Measurements from ENCODE around the gene BEGAIN.

DNA sequence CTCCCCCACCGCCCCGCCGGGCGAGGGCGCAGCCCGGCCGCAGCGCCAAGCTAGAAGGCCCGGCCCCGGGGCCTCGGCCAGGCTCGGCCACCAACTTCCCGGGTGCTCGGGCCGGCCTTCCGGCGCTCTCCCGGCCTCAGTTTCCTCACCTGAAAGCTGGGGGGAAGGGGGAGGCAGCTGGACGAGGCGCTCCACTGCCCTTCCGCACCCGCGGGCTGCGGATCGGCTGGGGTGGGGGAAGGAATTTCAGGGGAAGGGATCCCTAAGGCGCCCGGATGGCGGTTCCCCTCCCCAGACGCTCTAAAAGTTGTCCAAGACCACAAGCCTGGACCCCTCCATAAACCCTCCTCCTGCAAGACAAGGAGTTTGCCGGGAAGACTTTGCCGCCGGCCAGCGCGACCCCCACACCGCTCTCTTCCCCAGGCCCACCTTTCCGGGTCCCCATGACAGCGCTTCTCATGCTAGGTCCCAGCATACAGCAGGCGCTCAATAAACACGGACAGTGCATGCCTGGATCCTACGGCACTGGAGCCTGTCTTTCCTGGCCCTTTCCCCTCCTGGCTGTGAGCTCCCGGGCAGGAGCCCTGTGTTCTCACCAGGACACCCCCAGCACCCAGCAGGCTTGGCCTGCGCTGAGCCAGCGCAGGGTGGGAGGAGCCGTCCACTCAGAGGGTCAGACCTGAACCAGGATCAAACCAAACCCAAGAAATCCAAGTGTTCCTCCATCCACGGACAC, 18.1 kb downstream of the BEGAIN start:
- TF ChIP-seq, protein P1, sequence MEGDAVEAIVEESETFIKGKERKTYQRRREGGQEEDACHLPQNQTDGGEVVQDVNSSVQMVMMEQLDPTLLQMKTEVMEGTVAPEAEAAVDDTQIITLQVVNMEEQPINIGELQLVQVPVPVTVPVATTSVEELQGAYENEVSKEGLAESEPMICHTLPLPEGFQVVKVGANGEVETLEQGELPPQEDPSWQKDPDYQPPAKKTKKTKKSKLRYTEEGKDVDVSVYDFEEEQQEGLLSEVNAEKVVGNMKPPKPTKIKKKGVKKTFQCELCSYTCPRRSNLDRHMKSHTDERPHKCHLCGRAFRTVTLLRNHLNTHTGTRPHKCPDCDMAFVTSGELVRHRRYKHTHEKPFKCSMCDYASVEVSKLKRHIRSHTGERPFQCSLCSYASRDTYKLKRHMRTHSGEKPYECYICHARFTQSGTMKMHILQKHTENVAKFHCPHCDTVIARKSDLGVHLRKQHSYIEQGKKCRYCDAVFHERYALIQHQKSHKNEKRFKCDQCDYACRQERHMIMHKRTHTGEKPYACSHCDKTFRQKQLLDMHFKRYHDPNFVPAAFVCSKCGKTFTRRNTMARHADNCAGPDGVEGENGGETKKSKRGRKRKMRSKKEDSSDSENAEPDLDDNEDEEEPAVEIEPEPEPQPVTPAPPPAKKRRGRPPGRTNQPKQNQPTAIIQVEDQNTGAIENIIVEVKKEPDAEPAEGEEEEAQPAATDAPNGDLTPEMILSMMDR (IDR thresholded peaks at IDR 0.05; ENCODE audit: extremely low read depth in 1 of 2, insufficient read depth in 1 of 2, low read depth in 1 of 2, low read length in 2 of 2): no peak
- no peak for TF ChIP-seq FOS (IDR thresholded peaks at IDR 0.05; ENCODE audit: borderline replicate concordance, insufficient read depth, low read length)
- TF ChIP-seq EZH2 (IDR thresholded peaks at IDR 0.05; ENCODE audit: borderline replicate concordance, low read depth, low read length, severe bottlenecking): peak; percentile 47
